Heart left ventricle (tissue), 16 donors: ENCODE data around the gene DOP1A. TPM values are rescaled to one million over a fixed set of nuclear protein-coding genes. Genes with fewer than 3 reads are reported as not detected.

Experiments used
- ATAC-seq, 4 donors: fragments of 200-7000 bp; cut with Tn5 transposase; one replicate each; pipeline ENCODE4 v1.9.1; 2020 to 2022; ENCODE audit warnings: moderate library complexity in 4 of 4, mild to moderate bottlenecking in 3 of 4, moderate number of reproducible peaks in 1 of 4
- DNase-seq, 5 donors: peaks; one replicate each; pipeline ENCODE4 v3.0.0-alpha.2; 2020
- H3K27ac ChIP-seq, 12 donors: fragments of 200-600 bp; sonication (generic) in 4 of 12; one replicate each; pipeline versions ENCODE4 v1.5.0 to v1.8.0; 2016 to 2022; ENCODE audit warnings: mild to moderate bottlenecking in 2 of 12
- H3K27me3 ChIP-seq, 9 donors: fragments of 200-600 bp; sonication (generic) in 2 of 9; one replicate each; pipeline versions ENCODE4 v1.5.1 to v1.8.0; 2016 to 2022; ENCODE audit warnings: mild to moderate bottlenecking in 3 of 9
- H3K36me3 ChIP-seq, 9 donors: fragments of 200-600 bp; sonication (generic) in 2 of 9; one replicate each; pipeline versions ENCODE4 v1.5.0 to v1.8.0; 2018 to 2022; ENCODE audit warnings: mild to moderate bottlenecking in 2 of 9
- H3K4me1 ChIP-seq, 12 donors: fragments of 200-600 bp; sonication (generic) in 4 of 12; one replicate each; pipeline versions ENCODE4 v1.5.0 to v1.8.0; 2016 to 2022; ENCODE audit warnings: mild to moderate bottlenecking in 3 of 12
- H3K4me3 ChIP-seq, 12 donors: fragments of 200-600 bp; sonication (generic) in 4 of 12; one replicate each; pipeline versions ENCODE4 v1.5.0 to v1.8.0; 2017 to 2022; ENCODE audit warnings: mild to moderate bottlenecking in 9 of 12, moderate library complexity in 4 of 12
- H3K9me3 ChIP-seq, 12 donors: fragments of 200-600 bp; sonication (generic) in 4 of 12; one replicate each; pipeline versions ENCODE4 v1.5.0 to v1.8.0; 2016 to 2022; ENCODE audit warnings: mild to moderate bottlenecking in 1 of 12
- POLR2A ChIP-seq, 2 donors: fragments of 450-650 bp; IDR thresholded peaks; one replicate each; pipeline ENCODE4 v1.6.1; 2017; ENCODE audit warnings: antibody characterized with exemption in 2 of 2, mild to moderate bottlenecking in 2 of 2, moderate library complexity in 2 of 2
- WGBS, 4 donors: extraction: QIAGEN DNeasy Blood & Tissue Kit in 2 of 4; methylation state at CpG; one replicate each; pipeline versions ENCODE4 v1.1.5 to v1.1.7; 2013 to 2018; 5-methylcytosine and 5-hydroxymethylcytosine counted together
- intact Hi-C, 10 donors: fragments of 100-400 bp; cut with DNase I; formaldehyde crosslinking; loops; one replicate each; pipeline versions ENCODE4 v1.11.1 to v1.14.2; 2022
- polyA plus RNA-seq, 2 donors: library from polyadenylated mRNA; stranded (reverse); fragments of 200-250 nt; gene quantifications; one replicate each; pipeline ENCODE4 v1.2.3, GENCODE V29; 2013
- total RNA-seq, 9 donors: library from RNA; depleted of rRNA in 2 of 9; stranded (reverse); fragments of >200 nt in 2 of 9; fragmentation: NEBNext Ultra II Directional in 3 of 9; extraction: Animal tissue kit (Norgen Biotek cat#: 25700) in 3 of 9; gene quantifications; one replicate each; pipeline versions ENCODE4 v1.1.0 to v1.2.4, GENCODE V29; 2016 to 2023
- TF ChIP-seq, protein P1 (sequence below), 12 donors: fragments of 200-600 bp; sonication (generic) in 4 of 12; IDR thresholded peaks; one replicate each; pipeline versions ENCODE4 v1.5.0 to v1.8.0; 2018 to 2022; ENCODE audit warnings: antibody characterized with exemption in 12 of 12, mild to moderate bottlenecking in 5 of 12
- donor health status: ischemic (EF 13 %, LVEDD 7.1; RV severe dilation, severe dysfunction).
- donor health status: healthy with polysubstance abuse.
- donor health status: DM: no; HTN: yes; CAD: no.
- donor health status: DM: no; HTN: no; CAD: no.
- donor health status: ischemic (EF 25% LVEDD 6.9; RV normal size, moderate dysfunction).
- donor health status: ischemic (EF 25% LVEDD 5.7; RV mildly dilated, moderate dysfunction).
- donor health status: healthy.
- donor health status: DM: yes; HTN: yes; CAD: no.
- donor health status: ischemic (EF 35%, LVEDD 5.7; RV mildly dilated, moderate dysfunction).
- donor health status: nonischemic (EF 11% LVEDD 7.7; RV severe dilation, severe dysfunction).
- donor health status: DM: yes; HTN: yes; CAD: no.
- donor health status: PGD.
- donor health status: ischemic (EF 29% LVEDD 5.4; RV normal size, mild dysfunction).
- donor health status: nonischemic (EF 23%, LVEDD 6.1; RV moderate dilation, normal function).

DOP1A gene
- total and polyA plus RNA-seq, 11 donors: 5.0 to 25.7 (median 22.6) TPM

DNA sequence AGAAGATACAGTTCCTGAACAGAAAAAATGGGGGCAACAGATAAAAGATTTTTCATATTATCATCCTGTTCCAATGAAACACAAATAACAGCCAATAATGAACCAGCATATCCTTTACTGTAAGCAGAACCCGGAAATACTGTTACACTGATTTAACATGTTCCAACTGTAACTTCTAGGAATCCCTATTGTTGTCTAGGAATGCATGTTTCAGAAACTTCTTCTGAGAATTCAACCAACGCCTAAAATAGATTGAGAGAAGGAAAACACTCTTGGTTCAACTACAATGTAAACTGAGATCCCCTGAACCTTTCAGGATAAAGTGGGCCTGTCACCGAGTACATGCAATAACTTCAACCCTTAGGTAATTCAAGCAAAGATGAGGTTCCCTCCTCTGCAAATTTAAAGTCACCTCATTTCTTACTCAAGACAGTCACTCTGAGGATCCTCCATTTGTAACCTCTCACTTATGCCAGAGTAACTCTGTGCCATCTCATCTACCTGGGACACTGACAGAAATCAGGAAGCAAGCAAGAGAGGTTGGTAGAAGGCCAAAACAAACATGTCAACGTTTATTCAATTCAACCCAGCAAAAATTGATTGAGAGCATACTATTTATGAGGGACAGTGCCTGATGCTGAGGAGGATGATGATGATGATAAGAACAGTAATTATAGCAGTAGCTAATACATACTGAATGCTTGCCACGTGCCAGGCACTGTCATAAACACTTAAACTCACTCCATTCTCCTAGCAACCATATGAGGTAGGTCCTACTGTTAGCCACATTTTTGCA is 15.9 kb upstream of the DOP1A start:
- WGBS, 4 donors: 43 to 57% (median 50%) methylated on average over 5 of the region's 5 CpGs
- no peaks in the 10 kb centered on the region for H3K27me3 ChIP-seq
- no peak for ATAC-seq

DNA sequence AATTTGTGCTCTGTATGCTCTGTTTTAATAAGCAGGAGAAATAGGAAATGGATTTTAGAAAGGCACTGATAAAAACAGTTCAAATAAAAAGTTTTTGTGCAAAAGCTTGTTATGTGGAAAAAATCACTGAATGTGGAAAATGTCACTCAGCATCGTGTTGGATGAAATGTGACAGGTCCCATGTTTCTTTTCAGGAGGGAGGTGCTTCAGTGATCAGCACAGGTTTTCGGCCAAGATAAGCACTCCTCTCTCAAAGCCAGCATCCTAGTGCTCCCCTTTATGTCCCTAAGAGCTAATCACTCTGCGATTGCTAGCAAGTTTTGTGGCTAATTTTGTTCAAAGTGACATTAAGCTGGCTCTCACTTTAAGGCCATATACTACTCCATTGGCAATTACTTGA is 13.8 kb upstream of the DOP1A start:
- no peaks in the 10 kb centered on the region for H3K9me3 ChIP-seq
- H3K4me3 ChIP-seq: no peak overlapping the region
- 78 to 88% (median 81%) methylated on average over 3 of the region's 3 CpGs for WGBS, 4 donors
- DNase-seq: no peak
- no peaks in the 10 kb centered on the region for H3K27me3 ChIP-seq
- peaks cover 0 to 6% (median 0%) of the 10 kb centered on the region in 12 donors for H3K4me1 ChIP-seq
- no peak for TF ChIP-seq POLR2A (IDR thresholded peaks at IDR 0.05)
- TF ChIP-seq, protein P1, sequence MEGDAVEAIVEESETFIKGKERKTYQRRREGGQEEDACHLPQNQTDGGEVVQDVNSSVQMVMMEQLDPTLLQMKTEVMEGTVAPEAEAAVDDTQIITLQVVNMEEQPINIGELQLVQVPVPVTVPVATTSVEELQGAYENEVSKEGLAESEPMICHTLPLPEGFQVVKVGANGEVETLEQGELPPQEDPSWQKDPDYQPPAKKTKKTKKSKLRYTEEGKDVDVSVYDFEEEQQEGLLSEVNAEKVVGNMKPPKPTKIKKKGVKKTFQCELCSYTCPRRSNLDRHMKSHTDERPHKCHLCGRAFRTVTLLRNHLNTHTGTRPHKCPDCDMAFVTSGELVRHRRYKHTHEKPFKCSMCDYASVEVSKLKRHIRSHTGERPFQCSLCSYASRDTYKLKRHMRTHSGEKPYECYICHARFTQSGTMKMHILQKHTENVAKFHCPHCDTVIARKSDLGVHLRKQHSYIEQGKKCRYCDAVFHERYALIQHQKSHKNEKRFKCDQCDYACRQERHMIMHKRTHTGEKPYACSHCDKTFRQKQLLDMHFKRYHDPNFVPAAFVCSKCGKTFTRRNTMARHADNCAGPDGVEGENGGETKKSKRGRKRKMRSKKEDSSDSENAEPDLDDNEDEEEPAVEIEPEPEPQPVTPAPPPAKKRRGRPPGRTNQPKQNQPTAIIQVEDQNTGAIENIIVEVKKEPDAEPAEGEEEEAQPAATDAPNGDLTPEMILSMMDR (IDR thresholded peaks at IDR 0.05): no peak
- peaks cover 0 to 10% (median 0%) of the 10 kb centered on the region in 9 donors for H3K36me3 ChIP-seq
- H3K27ac ChIP-seq: no peak overlapping the region
- ATAC-seq: no peak
- intact Hi-C loops: loop anchor here in 5 of 10 donors (2.0 to 10.0 kb wide), 3 partner anchors 689 to 783 kb away; partner anchors contain the start of gene TPBG (in 1 of the 5)

More for the DNA sequence above, 15.9 kb upstream of the DOP1A start:
- peaks cover 0 to 7% (median 0%) of the 10 kb centered on the region in 9 donors for H3K36me3 ChIP-seq
- intact Hi-C loops: loop anchor here in 2 of 10 donors (5.0 to 10.0 kb wide), 2 partner anchors 687 to 779 kb away; partner anchors contain the start of gene TPBG (in 1 of the 2)
- H3K4me1 ChIP-seq: peaks cover 0 to 6% (median 0%) of the 10 kb centered on the region in 12 donors
- no peak for DNase-seq
- no peak overlapping the region for H3K27ac ChIP-seq
- H3K9me3 ChIP-seq: no peaks in the 10 kb centered on the region
- H3K4me3 ChIP-seq: no peak overlapping the region
- TF ChIP-seq POLR2A (IDR thresholded peaks at IDR 0.05): no peak
- TF ChIP-seq, protein P1 (IDR thresholded peaks at IDR 0.05): no peak

DNA sequence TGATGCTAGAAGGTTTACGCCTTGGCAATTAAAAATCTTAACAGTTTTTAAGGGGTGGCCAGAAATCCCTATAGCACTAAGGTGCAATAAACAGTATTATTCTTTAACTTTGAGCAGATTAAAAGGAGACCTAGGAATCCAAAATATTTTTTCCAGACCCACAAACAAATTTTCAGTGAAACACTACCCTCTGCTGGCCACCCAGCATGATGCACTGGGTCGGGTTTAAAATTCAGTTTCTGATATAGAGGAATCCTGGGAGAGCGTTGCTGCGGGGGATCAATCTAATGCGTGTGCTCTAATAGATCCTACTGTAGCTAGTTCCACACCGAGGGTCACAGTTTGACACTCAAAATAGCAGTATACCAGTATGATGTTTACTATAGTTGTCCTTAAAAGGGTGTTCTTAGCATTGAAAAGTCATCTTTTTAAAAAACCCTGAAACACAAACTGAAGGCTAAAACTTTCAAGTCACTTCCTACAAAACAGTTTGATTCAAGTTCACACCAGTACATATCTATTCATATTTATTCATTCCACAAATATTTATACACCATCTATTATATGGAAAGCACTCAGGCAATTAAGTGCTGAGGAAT is 12.0 kb upstream of the DOP1A start:
- Histone ChIP-seq H3K27ac (no peak overlapping the region), H3K4me1 (peaks cover 0 to 6% (median 0%) of the 10 kb centered on the region in 12 donors), H3K9me3 (no peaks in the 10 kb centered on the region), H3K27me3 (no peaks in the 10 kb centered on the region), H3K36me3 (peaks cover 0 to 10% (median 0%) of the 10 kb centered on the region in 9 donors), H3K4me3 (no peak overlapping the region)
- ATAC-seq (peak in 3 of 4 donors; percentile 50 to 65 (median 58)), DNase-seq (peak in 1 of 5 donors; percentile 28)
- intact Hi-C loops: loop anchor here in 8 of 10 donors (2.0 to 10.0 kb wide), 7 partner anchors 153 to 808 kb away; partner anchors contain the start of genes IBTK (in 2 of the 8) and TPBG (in 1 of the 8)
- 15 to 28% (median 23%) methylated on average over 6 of the region's 6 CpGs for WGBS, 4 donors
- TF ChIP-seq, protein P1 (IDR thresholded peaks at IDR 0.05): peak; percentile 71 to 89 (median 84)
- TF ChIP-seq POLR2A (IDR thresholded peaks at IDR 0.05): no peak
